H9 (cell line): Measurements from ENCODE around the gene KIAA0825. TPM values are rescaled to one million over a fixed set of nuclear protein-coding genes. Genes with fewer than 3 reads are reported as not detected.
A peak's percentile ranks its signal among the peaks of the same experiment; 100 is the strongest.

Experiments used
- DNase-seq: peaks from one replicate; pipeline ENCODE4 v3.0.0-alpha.2; 2017
- H2AFZ ChIP-seq: one replicate; pipeline ENCODE4 v1.6.1; 2013; ENCODE audit warnings: mild to moderate bottlenecking, low read length, control low read depth, moderate library complexity
- H2AK5ac ChIP-seq: 2 replicates; pipeline ENCODE4 v1.6.1; 2013; ENCODE audit warnings: low read length, control low read depth, mixed read lengths; ENCODE audit not compliant: insufficient read length
- H2BK120ac ChIP-seq: one replicate; pipeline ENCODE4 v1.6.1; 2013; ENCODE audit warnings: low read depth, mild to moderate bottlenecking, low read length, control low read depth, inconsistent platforms; ENCODE audit not compliant: poor library complexity, severe bottlenecking
- H2BK12ac ChIP-seq: 2 replicates; pipeline ENCODE4 v1.6.1; 2013; ENCODE audit warnings: low read length, control low read depth, mixed read lengths, low read depth; ENCODE audit not compliant: insufficient read length
- H2BK15ac ChIP-seq: 2 replicates; pipeline ENCODE4 v1.6.1; 2013; ENCODE audit warnings: low read depth, low read length, control low read depth
- H2BK20ac ChIP-seq: one replicate; pipeline ENCODE4 v1.6.1; 2013; ENCODE audit warnings: low read depth, mild to moderate bottlenecking, low read length, control low read depth, inconsistent platforms; ENCODE audit not compliant: poor library complexity, severe bottlenecking
- H2BK5ac ChIP-seq: 2 replicates; pipeline ENCODE4 v1.6.1; 2013; ENCODE audit warnings: low read length, control low read depth, mixed read lengths; ENCODE audit not compliant: insufficient read length
- H3K14ac ChIP-seq: 2 replicates; pipeline ENCODE4 v1.6.1; 2013; ENCODE audit warnings: low read length, control low read depth; ENCODE audit not compliant: insufficient read depth
- H3K18ac ChIP-seq: 2 replicates; pipeline ENCODE4 v1.6.1; 2013; ENCODE audit warnings: low read depth, mild to moderate bottlenecking, mixed read lengths, low read length, control low read depth; ENCODE audit not compliant: insufficient read length
- H3K23ac ChIP-seq: 2 replicates; pipeline ENCODE4 v1.6.1; 2013; ENCODE audit warnings: low read length, control low read depth, mixed read lengths, low read depth; ENCODE audit not compliant: insufficient read length
- H3K23me2 ChIP-seq: 2 replicates; pipeline ENCODE4 v1.6.1; 2013; ENCODE audit warnings: low read depth, mild to moderate bottlenecking, mixed read lengths, low read length, control low read depth; ENCODE audit not compliant: insufficient read length, poor library complexity, severe bottlenecking
- H3K27ac ChIP-seq: 2 replicates; pipeline ENCODE4 v1.5.1; 2013; ENCODE audit warnings: low read length, control low read depth, mixed read lengths, low read depth; ENCODE audit not compliant: insufficient read length
- H3K27me3 ChIP-seq: 2 replicates; pipeline ENCODE4 v1.6.1; 2013; ENCODE audit warnings: low read length, control low read depth, inconsistent platforms; ENCODE audit not compliant: insufficient read depth
- H3K4ac ChIP-seq: 2 replicates; pipeline ENCODE4 v1.6.1; 2013; ENCODE audit warnings: low read depth, mild to moderate bottlenecking, control low read depth, inconsistent platforms, low read length, moderate library complexity
- H3K4me1 ChIP-seq: 2 replicates; pipeline ENCODE4 v1.6.1; 2013; ENCODE audit warnings: low read length, control low read depth, inconsistent platforms; ENCODE audit not compliant: insufficient read depth
- H3K4me2 ChIP-seq: 2 replicates; pipeline ENCODE4 v1.6.1; 2013; ENCODE audit warnings: low read length, control low read depth, mixed read lengths; ENCODE audit not compliant: insufficient read length, insufficient read depth
- H3K56ac ChIP-seq: 2 replicates; pipeline ENCODE4 v1.6.1; 2013; ENCODE audit warnings: low read depth, mild to moderate bottlenecking, mixed read lengths, low read length, control low read depth; ENCODE audit not compliant: insufficient read length
- H3K79me1 ChIP-seq: 2 replicates; pipeline ENCODE4 v1.6.1; 2013; ENCODE audit warnings: low read depth, mild to moderate bottlenecking, moderate library complexity, low read length, control low read depth, inconsistent platforms; ENCODE audit not compliant: insufficient read depth, poor library complexity, severe bottlenecking
- H3K79me2 ChIP-seq: 2 replicates; pipeline ENCODE4 v1.6.1; 2013; ENCODE audit warnings: low read length, control low read depth, inconsistent platforms; ENCODE audit not compliant: insufficient read depth
- H3K9ac ChIP-seq: 2 replicates; pipeline ENCODE4 v1.6.1; 2013; ENCODE audit warnings: low read length, control low read depth, mixed read lengths; ENCODE audit not compliant: insufficient read length; ENCODE audit errors: extremely low read depth
- H3K9me3 ChIP-seq: one replicate; pipeline ENCODE4 v1.6.1; 2013; ENCODE audit warnings: low read depth, low read length, inconsistent platforms; ENCODE audit not compliant: control insufficient read depth
- H3T11ph ChIP-seq: one replicate; pipeline ENCODE4 v1.6.1; 2013; ENCODE audit warnings: mild to moderate bottlenecking, low read length, control low read depth, inconsistent platforms
- H4K20me1 ChIP-seq: one replicate; pipeline ENCODE4 v1.6.1; 2013; ENCODE audit not compliant: control insufficient read depth, insufficient read length, insufficient read depth
- H4K5ac ChIP-seq: 2 replicates; pipeline ENCODE4 v1.6.1; 2013; ENCODE audit warnings: low read depth, mild to moderate bottlenecking, mixed read lengths, low read length, control low read depth; ENCODE audit not compliant: insufficient read length
- H4K8ac ChIP-seq: replicated peaks from 2 replicates; pipeline ENCODE4 v1.6.1; 2013; ENCODE audit warnings: low read length, control low read depth, mixed read lengths, low read depth; ENCODE audit not compliant: insufficient read length
- H4K91ac ChIP-seq: 2 replicates; pipeline ENCODE4 v1.6.1; 2013; ENCODE audit warnings: low read depth, mild to moderate bottlenecking, moderate library complexity, mixed read lengths, low read length, control low read depth; ENCODE audit not compliant: insufficient read length
- H3K27ac Mint-ChIP-seq, 3 experiments: 2 replicates in 2 of 3; 3 replicates in 1 of 3; pipeline ENCODE4 v1.8.0; 2020 to 2021; ENCODE audit warnings: mixed read lengths in 3 of 3, mild to moderate bottlenecking in 1 of 3, moderate library complexity in 1 of 3
- H3K27me3 Mint-ChIP-seq: 2 replicates; pipeline ENCODE4 v1.8.0; 2021; ENCODE audit warnings: low read depth, mild to moderate bottlenecking, moderate library complexity, mixed read lengths
- H3K36me3 Mint-ChIP-seq, 3 experiments: 2 replicates in 2 of 3; 3 replicates in 1 of 3; pipeline ENCODE4 v1.8.0; 2020 to 2021; ENCODE audit warnings: low read depth in 3 of 3, mixed read lengths in 3 of 3; ENCODE audit not compliant: insufficient read depth in 1 of 3
- H3K4me1 Mint-ChIP-seq, 2 experiments: 2 replicates each; pipeline ENCODE4 v1.8.0; 2020; ENCODE audit warnings: mixed read lengths in 2 of 2
- H3K4me3 Mint-ChIP-seq, 2 experiments: 2 replicates in 1 of 2; 3 replicates in 1 of 2; pipeline ENCODE4 v1.8.0; 2020 to 2021; ENCODE audit warnings: mild to moderate bottlenecking in 2 of 2, mixed read lengths in 2 of 2, moderate library complexity in 1 of 2
- H3K9me3 Mint-ChIP-seq, 2 experiments: 2 replicates in 1 of 2; 3 replicates in 1 of 2; pipeline ENCODE4 v1.8.0; 2020; ENCODE audit warnings: mild to moderate bottlenecking in 2 of 2, mixed read lengths in 2 of 2, moderate library complexity in 1 of 2
- WGBS: extraction: QIAGEN DNeasy Blood & Tissue Kit; methylation state at CpG from one replicate; pipeline ENCODE4 v1.1.7; 2013; ENCODE audit warnings: missing lambda C conversion rate, low lambda C conversion rate, mixed read lengths; ENCODE audit not compliant: insufficient read length; ENCODE audit errors: extremely low coverage; 5-methylcytosine and 5-hydroxymethylcytosine counted together
- total RNA-seq: library from RNA; stranded (reverse); gene quantifications from 2 replicates; pipeline ENCODE4 v1.2.1, GENCODE V29; 2021
- TF ChIP-seq, protein P1 (sequence below): fragments of 200-600 bp; sonication (generic); conservative IDR thresholded peaks from 3 replicates; pipeline ENCODE4 v1.8.0; 2021; ENCODE audit warnings: antibody characterized with exemption, mild to moderate bottlenecking

The KIAA0825 gene
- total RNA-seq, 1 experiment from 2014 or later: 1.8 TPM

DNA sequence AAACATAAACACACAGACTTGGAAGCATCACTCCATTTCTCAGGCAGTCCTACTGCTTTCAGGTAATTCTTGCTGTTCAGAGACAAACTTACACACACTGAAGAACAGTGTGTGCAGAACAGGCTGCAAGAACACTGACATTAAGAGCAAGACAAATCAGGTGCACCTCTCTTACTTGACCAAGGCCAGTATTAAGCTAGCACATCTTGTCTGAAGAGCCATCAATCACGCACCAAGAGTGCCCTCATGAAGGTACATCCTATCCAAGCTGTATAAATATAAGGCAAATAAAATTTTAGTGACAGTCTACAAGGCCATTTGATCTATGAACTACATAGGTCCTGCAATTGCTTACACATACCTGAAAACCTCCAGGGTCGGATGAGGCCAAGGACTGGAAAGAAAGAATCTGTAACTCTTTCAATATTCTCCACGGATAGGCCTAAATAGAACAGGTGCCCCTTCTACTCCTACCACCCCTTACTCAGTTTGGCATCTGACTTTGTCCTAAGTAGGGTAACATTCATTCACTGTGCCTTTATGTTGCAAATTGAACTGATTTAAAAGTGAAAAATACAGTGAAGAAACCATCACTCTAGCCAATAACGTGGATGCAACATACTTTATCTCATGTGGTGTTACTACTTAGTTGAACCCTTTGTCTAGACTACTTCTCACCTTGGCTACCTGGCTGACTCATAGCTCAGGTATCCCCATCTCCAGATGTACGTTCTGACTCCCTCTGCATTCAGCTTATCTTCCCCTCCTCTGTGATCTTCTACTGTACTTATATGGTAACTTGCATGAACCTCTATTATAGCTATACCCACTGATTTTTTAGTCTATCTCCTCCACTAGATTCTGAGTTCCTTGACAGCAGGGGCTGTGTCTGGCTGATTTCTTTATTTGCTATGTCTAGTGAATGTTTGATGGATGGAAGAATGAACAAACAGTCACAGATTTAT, 256.3 kb downstream of the KIAA0825 start:
- peak overlapping the region; percentile 27; the same call in 1 of the 2 replicates for H3K14ac ChIP-seq
- H3K9me3 ChIP-seq: no peaks in the 10 kb centered on the region
- Mint-ChIP-seq H3K9me3 (peaks cover 0 to 10% of the 10 kb centered on the region in 2 experiments; a peak in 3 of 5 replicates), H3K4me1 (peaks cover 62 to 70% of the 10 kb centered on the region in 2 experiments), H3K27ac (peak overlapping the region; percentile 88 to 95 (median 95)), H3K4me3 (peak overlapping the region; percentile 85 to 87), H3K36me3 (peaks cover 18 to 33% (median 29%) of the 10 kb centered on the region in 3 experiments), H3K27me3 (no peaks in the 10 kb centered on the region)
- no peaks in the 10 kb centered on the region for H3K27me3 ChIP-seq
- peak overlapping the region; percentile 98 for H3K9ac ChIP-seq
- peak overlapping the region; percentile 74 for H2BK120ac ChIP-seq
- peak overlapping the region; percentile 77 for H2BK12ac ChIP-seq
- peak overlapping the region; percentile 96 for H3K27ac ChIP-seq
- no peak overlapping the region for H2AFZ ChIP-seq
- no peak overlapping the region for H2BK20ac ChIP-seq
- no peaks in the 10 kb centered on the region for H3K79me1 ChIP-seq
- H4K20me1 ChIP-seq: no peaks in the 10 kb centered on the region
- H2AK5ac ChIP-seq: no peak overlapping the region
- peak overlapping the region; percentile 93 for H3K4me2 ChIP-seq
- DNase-seq: peak; percentile 81
- peak overlapping the region; percentile 79 for H3K18ac ChIP-seq
- peaks cover 30% of the 10 kb centered on the region; the same call in 1 of the 2 replicates for H3K79me2 ChIP-seq
- peaks cover 6% of the 10 kb centered on the region; the same call in 1 of the 2 replicates for H3K4me1 ChIP-seq
- peaks cover 5% of the 10 kb centered on the region for H3K23me2 ChIP-seq
- H4K5ac ChIP-seq: peak overlapping the region; percentile 87
- no peak overlapping the region for H4K8ac ChIP-seq
- H2BK5ac ChIP-seq: peak overlapping the region; percentile 43
- H3K56ac ChIP-seq: no peak overlapping the region
- H3K23ac ChIP-seq: no peak overlapping the region
- H3T11ph ChIP-seq: no peak overlapping the region
- TF ChIP-seq, protein P1, sequence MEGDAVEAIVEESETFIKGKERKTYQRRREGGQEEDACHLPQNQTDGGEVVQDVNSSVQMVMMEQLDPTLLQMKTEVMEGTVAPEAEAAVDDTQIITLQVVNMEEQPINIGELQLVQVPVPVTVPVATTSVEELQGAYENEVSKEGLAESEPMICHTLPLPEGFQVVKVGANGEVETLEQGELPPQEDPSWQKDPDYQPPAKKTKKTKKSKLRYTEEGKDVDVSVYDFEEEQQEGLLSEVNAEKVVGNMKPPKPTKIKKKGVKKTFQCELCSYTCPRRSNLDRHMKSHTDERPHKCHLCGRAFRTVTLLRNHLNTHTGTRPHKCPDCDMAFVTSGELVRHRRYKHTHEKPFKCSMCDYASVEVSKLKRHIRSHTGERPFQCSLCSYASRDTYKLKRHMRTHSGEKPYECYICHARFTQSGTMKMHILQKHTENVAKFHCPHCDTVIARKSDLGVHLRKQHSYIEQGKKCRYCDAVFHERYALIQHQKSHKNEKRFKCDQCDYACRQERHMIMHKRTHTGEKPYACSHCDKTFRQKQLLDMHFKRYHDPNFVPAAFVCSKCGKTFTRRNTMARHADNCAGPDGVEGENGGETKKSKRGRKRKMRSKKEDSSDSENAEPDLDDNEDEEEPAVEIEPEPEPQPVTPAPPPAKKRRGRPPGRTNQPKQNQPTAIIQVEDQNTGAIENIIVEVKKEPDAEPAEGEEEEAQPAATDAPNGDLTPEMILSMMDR: no peak
- H4K91ac ChIP-seq: no peak overlapping the region
- no peak overlapping the region; the same call in 1 of the 2 replicates for H3K4ac ChIP-seq
- H2BK15ac ChIP-seq: no peak overlapping the region
- no CpG with 5 or more reads among the region's 5 CpGs for WGBS
